ENCODE measurements around the gene DYNLRB1.
"Not testable (repeated sequence)": the region's sequence is repeated elsewhere in the genome, so short reads cannot be mapped to it uniquely, and the experiment has no call there.

Gene DYNLRB1

DNA sequence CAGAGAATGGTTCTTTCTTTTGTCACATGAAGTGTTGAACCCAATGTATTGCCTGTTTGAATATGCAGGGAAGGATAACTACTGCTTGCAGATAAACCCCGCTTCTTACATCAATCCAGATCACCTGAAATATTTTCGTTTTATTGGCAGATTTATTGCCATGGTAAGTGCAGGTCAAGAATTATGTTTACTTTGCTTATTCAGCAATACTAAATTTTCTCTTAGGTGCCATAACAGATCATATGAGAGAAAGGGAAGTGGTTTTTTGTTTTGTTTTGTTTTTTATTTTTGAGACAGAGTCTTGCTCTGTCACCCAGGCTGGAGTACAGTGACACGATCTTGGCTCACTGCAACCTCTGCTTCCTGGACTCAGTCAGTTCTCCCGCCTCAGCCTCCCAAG lies 36.6 kb upstream of the DYNLRB1 start:
- no peaks in the 10 kb centered on the region for H3K27me3 ChIP-seq (replicated peaks; ENCODE audit: control insufficient read depth, insufficient read depth, low read length)
- no peak for DNase-seq (ENCODE audit: extremely low read depth, insufficient read length)
- H3K4me3 ChIP-seq (replicated peaks; ENCODE audit: low read depth, low read length): no peak overlapping the region
- TF ChIP-seq, protein P1, sequence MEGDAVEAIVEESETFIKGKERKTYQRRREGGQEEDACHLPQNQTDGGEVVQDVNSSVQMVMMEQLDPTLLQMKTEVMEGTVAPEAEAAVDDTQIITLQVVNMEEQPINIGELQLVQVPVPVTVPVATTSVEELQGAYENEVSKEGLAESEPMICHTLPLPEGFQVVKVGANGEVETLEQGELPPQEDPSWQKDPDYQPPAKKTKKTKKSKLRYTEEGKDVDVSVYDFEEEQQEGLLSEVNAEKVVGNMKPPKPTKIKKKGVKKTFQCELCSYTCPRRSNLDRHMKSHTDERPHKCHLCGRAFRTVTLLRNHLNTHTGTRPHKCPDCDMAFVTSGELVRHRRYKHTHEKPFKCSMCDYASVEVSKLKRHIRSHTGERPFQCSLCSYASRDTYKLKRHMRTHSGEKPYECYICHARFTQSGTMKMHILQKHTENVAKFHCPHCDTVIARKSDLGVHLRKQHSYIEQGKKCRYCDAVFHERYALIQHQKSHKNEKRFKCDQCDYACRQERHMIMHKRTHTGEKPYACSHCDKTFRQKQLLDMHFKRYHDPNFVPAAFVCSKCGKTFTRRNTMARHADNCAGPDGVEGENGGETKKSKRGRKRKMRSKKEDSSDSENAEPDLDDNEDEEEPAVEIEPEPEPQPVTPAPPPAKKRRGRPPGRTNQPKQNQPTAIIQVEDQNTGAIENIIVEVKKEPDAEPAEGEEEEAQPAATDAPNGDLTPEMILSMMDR (IDR thresholded peaks at IDR 0.05; ENCODE audit: insufficient read depth, low read length, poor library complexity, severe bottlenecking): no peak
- peaks cover 5% of the 10 kb centered on the region for H3K36me3 ChIP-seq (ENCODE audit: control insufficient read depth, insufficient read depth, low read length)

DNA sequence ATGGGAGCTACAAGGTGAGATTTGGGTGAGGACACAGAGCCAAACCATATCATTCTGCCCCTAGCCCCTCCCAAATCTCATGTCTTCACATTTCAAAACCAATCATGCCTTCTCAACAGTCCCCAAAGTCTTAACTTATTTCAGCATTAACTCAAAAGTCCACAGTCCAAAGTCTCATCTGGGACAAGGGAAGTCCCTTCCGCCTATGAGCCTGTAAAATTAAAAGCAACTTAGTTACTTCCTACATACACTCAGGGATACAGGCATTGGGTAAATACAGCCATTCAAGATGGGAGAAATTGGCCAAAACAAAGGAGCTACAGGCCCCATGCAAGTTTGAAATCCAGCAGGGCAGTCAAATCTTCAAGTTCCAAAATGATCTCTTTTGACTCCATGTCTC lies 34.1 kb upstream of the DYNLRB1 start:
- not testable (repeated sequence) for H3K36me3 ChIP-seq (ENCODE audit: control insufficient read depth, insufficient read depth, low read length); H3K4me3 ChIP-seq (replicated peaks; ENCODE audit: low read depth, low read length); DNase-seq (ENCODE audit: extremely low read depth, insufficient read length); H3K27me3 ChIP-seq (replicated peaks; ENCODE audit: control insufficient read depth, insufficient read depth, low read length)

DNA sequence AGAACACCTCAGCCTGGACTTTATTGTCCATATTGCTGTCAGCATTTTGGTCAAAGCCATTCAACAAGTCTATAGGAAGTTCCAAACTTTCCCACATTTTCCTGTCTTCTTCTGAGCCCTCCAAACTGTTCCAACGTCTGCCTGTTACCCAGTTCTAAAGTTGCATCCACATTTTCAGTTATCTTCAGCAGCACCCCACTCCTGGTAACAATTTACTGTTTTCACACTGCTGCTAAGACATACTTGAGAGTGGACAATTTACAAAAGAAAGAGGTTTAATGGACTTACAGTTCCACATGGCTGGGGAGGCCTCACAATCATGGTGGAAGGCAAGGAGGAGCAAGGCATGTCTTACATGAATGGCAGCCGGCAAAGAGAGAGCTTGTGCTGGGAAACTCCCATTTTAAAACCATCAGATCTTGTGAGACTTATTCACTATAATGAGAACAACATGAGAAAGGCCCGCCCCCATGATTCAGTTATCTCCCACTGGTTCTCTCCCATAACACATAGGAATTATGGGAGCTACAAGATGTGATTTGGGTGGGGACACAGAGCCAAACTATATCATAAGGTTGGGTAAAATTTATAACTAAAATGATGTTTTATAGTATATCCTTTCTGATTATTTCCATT lies 32.5 kb upstream of the DYNLRB1 start:
- not testable (repeated sequence) for H3K4me3 ChIP-seq (replicated peaks; ENCODE audit: low read depth, low read length); H3K36me3 ChIP-seq (ENCODE audit: control insufficient read depth, insufficient read depth, low read length); DNase-seq (ENCODE audit: extremely low read depth, insufficient read length); H3K27me3 ChIP-seq (replicated peaks; ENCODE audit: control insufficient read depth, insufficient read depth, low read length)

DNA sequence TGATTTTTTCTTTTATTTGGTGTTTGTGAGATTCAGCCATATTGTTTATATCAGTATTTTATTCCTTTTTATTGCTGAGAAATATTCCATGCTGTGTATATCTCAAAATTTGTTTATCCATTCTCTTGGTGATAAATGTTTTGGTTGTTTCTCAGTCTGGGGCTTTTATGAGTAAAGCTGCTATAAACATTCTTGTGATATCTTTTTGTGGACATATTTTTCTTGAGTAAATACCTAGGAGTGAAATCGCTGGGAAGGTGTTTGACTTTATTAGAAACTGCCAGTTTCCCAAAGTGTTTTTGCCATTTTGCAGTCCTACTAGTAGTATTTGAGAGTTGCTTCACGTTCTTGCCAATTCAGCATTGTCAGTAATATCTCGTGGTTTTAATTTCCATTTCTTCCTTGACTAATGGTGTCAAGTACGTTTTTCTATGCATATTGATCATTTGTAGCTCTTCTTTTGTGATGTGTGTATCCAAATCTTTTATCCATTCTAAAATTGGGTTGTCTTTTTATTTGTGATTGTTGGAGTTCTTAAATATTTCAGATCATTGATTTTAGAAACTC lies 31.1 kb upstream of the DYNLRB1 start:
- Histone ChIP-seq H3K27me3 (replicated peaks; ENCODE audit: control insufficient read depth, insufficient read depth, low read length) (no peaks in the 10 kb centered on the region), H3K36me3 (ENCODE audit: control insufficient read depth, insufficient read depth, low read length) (peaks cover 9% of the 10 kb centered on the region), H3K4me3 (replicated peaks; ENCODE audit: low read depth, low read length) (no peak overlapping the region)
- TF ChIP-seq, protein P1 (IDR thresholded peaks at IDR 0.05; ENCODE audit: insufficient read depth, low read length, poor library complexity, severe bottlenecking): no peak
- DNase-seq (ENCODE audit: extremely low read depth, insufficient read length): no peak

DNA sequence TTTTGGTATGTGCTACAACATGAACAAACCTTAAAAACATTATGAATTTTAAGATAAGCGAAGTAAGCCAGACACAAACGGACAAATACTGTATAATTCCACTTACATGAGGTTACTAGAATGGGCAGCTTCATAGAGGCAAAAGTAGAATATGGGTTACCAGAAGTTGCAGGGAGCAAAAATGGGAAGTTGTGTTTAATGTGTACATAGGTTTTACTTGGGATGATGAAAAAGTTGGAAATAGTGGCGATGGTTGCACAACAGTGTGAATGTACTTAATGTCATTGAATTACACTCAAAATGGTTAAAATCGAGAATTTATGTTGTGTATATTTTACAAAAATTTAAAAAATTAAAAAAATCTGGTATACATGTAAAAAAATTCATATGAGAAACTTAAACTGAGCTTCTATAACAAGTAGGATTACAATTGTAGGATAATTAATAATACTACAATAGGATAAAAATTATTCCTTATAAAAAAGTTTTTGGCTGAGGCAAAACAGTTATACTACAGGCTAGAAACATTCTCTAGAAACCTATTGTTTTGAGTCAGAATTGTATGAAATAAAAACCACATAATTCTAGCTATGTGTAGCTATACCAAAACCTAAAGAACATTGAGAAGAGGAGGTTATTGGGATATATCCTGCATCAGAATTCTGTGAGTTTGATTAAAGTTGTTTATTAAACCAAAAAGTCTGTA lies 24.8 kb upstream of the DYNLRB1 start:
- DNase-seq (ENCODE audit: extremely low read depth, insufficient read length): no peak
- TF ChIP-seq, protein P1 (IDR thresholded peaks at IDR 0.05; ENCODE audit: insufficient read depth, low read length, poor library complexity, severe bottlenecking): no peak
- peaks cover 7% of the 10 kb centered on the region for H3K36me3 ChIP-seq (ENCODE audit: control insufficient read depth, insufficient read depth, low read length)
- no peak overlapping the region for H3K4me3 ChIP-seq (replicated peaks; ENCODE audit: low read depth, low read length)
- no peaks in the 10 kb centered on the region for H3K27me3 ChIP-seq (replicated peaks; ENCODE audit: control insufficient read depth, insufficient read depth, low read length)

DNA sequence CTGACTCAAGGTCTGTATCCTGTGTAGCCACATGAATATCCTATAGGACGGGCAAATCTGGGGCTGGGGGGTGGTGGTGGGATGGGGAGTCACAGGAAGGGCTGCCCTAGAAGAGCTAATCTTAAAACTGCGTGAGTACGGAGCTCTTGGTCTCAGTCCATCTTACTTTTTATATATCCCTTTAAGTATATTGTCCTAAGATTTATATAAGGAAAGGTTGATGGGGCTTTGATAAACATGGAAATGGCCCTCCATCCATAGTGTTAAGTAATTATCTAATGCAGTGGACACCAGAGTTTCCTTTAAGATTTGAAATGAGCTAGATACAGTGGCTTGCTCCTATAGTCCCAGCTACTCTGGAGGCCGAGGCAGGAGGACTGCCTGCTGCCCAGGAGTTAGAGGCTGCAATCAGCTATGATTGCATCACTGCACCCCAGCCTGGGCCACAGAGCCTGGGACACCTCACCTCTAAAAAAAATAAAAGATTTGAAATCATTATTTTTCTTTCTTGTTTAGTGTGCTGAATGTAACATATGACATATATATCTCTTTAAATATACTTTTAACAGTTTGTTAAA lies 24.2 kb upstream of the DYNLRB1 start:
- Histone ChIP-seq H3K36me3 (ENCODE audit: control insufficient read depth, insufficient read depth, low read length) (peaks cover 7% of the 10 kb centered on the region), H3K4me3 (replicated peaks; ENCODE audit: low read depth, low read length) (no peak overlapping the region), H3K27me3 (replicated peaks; ENCODE audit: control insufficient read depth, insufficient read depth, low read length) (no peaks in the 10 kb centered on the region)
- DNase-seq (ENCODE audit: extremely low read depth, insufficient read length): no peak
- TF ChIP-seq, protein P1 (IDR thresholded peaks at IDR 0.05; ENCODE audit: insufficient read depth, low read length, poor library complexity, severe bottlenecking): no peak
